ENCODE data around the gene FBLN5.

GRCh38 chr14:91844029-91844428 lies 103.5 kb downstream of the FBLN5 start:
- TF ChIP-seq EZH2 (IDR thresholded peaks at IDR 0.05; ENCODE audit: low read depth) (no peak), CTCF (conservative IDR thresholded peaks at IDR 0.05) (no peak)

Data from PC-9 (cell line).